ENCODE results near the gene SNED1.

SNED1 gene

GRCh38 chr2:241006412-241006811, 8.0 kb downstream of the SNED1 start:
- DNase-seq (ENCODE audit: low read depth): no peak

- no peak for DNase-seq (ENCODE audit: low read depth)
These were observed 8.7 kb downstream of the SNED1 start for GRCh38 chr2:241007111-241007510.

- DNase-seq (ENCODE audit: low read depth): no peak
These were observed 9.7 kb downstream of the SNED1 start for GRCh38 chr2:241007880-241008710.

- DNase-seq (ENCODE audit: low read depth): no peak
These were observed 10.3 kb downstream of the SNED1 start for GRCh38 chr2:241008711-241009121.

- no peak for DNase-seq (ENCODE audit: low read depth)
These were observed 10.8 kb downstream of the SNED1 start for GRCh38 chr2:241009191-241009590.

- DNase-seq (ENCODE audit: low read depth): peak; percentile 78
These were observed 11.4 kb downstream of the SNED1 start for GRCh38 chr2:241009601-241010530.

GRCh38 chr2:241010531-241011295, 12.3 kb downstream of the SNED1 start:
- DNase-seq (ENCODE audit: low read depth): no peak

- no peak for DNase-seq (ENCODE audit: low read depth)
These were observed 12.8 kb downstream of the SNED1 start for GRCh38 chr2:241011296-241011600.

- DNase-seq (ENCODE audit: low read depth): no peak
These were observed 13.5 kb downstream of the SNED1 start for GRCh38 chr2:241011751-241012510.

- no peak for DNase-seq (ENCODE audit: low read depth)
These were observed 15.8 kb downstream of the SNED1 start for GRCh38 chr2:241014224-241014623.

- no peak for DNase-seq (ENCODE audit: low read depth)
These were observed 16.3 kb downstream of the SNED1 start for GRCh38 chr2:241014764-241015163.

- no peak for DNase-seq (ENCODE audit: low read depth)
These were observed 17.0 kb downstream of the SNED1 start for GRCh38 chr2:241015439-241015838.

GRCh38 chr2:241017228-241017940, 19.0 kb downstream of the SNED1 start:
- no peak for DNase-seq (ENCODE audit: low read depth)

GRCh38 chr2:241018051-241018891, 19.9 kb downstream of the SNED1 start:
- no peak for DNase-seq (ENCODE audit: low read depth)

- no peak for DNase-seq (ENCODE audit: low read depth)
These were observed 21.2 kb downstream of the SNED1 start for GRCh38 chr2:241019441-241020139.

GRCh38 chr2:241020201-241020600, 21.8 kb downstream of the SNED1 start:
- no peak for DNase-seq (ENCODE audit: low read depth)

GRCh38 chr2:241020629-241021190, 22.3 kb downstream of the SNED1 start:
- no peak for DNase-seq (ENCODE audit: low read depth)

- DNase-seq (ENCODE audit: low read depth): no peak
These were observed 27.2 kb downstream of the SNED1 start for GRCh38 chr2:241025639-241026038.
